Right lobe of liver (tissue), 6 donors: ENCODE measurements around the gene RBFOX2. TPM values are rescaled to one million over a fixed set of nuclear protein-coding genes. Genes with fewer than 3 reads are reported as not detected.
A peak's percentile ranks its signal among the peaks of the same experiment; 100 is the strongest.
"Not testable (repeated sequence)": the region's sequence is repeated elsewhere in the genome, so short reads cannot be mapped to it uniquely, and the experiment has no call there.

ENCODE experiments used
- ATAC-seq, 4 donors: fragments of 200-7000 bp; cut with Tn5 transposase; one replicate each; pipeline ENCODE4 v1.9.1; 2020; ENCODE audit warnings: mild to moderate bottlenecking in 4 of 4, moderate library complexity in 4 of 4
- DNase-seq, 3 donors: peaks; one replicate each; pipeline ENCODE4 v3.0.0-alpha.2; 2020
- H3K27ac ChIP-seq, 3 donors: fragments of 200-600 bp; one replicate each; pipeline ENCODE4 v1.8.0; 2022
- H3K27me3 ChIP-seq, 2 donors: fragments of 200-600 bp; one replicate each; pipeline ENCODE4 v1.8.0; 2022
- H3K36me3 ChIP-seq, 4 donors: fragments of 200-600 bp; sonication (generic) in 1 of 4; one replicate each; pipeline versions ENCODE4 v1.5.1 to v1.8.0; 2017 to 2022; ENCODE audit warnings: control low read depth in 1 of 4
- H3K4me1 ChIP-seq, 4 donors: fragments of 200-600 bp; sonication (generic) in 1 of 4; one replicate each; pipeline versions ENCODE4 v1.5.1 to v1.8.0; 2017 to 2022; ENCODE audit warnings: control low read depth in 1 of 4
- H3K4me3 ChIP-seq, 3 donors: fragments of 200-600 bp; one replicate each; pipeline ENCODE4 v1.8.0; 2022
- H3K9me3 ChIP-seq, 4 donors: fragments of 200-600 bp; sonication (generic) in 1 of 4; one replicate each; pipeline versions ENCODE4 v1.5.1 to v1.8.0; 2017 to 2022; ENCODE audit warnings: control low read depth in 1 of 4
- CTCF ChIP-seq, 4 donors: fragments of 200-600 bp in 3 of 4; fragments of 450-650 bp in 1 of 4; IDR thresholded peaks; one replicate each; pipeline versions ENCODE4 v1.5.1 to v1.8.0; 2016 to 2022; ENCODE audit warnings: antibody characterized with exemption in 4 of 4, mild to moderate bottlenecking in 2 of 4
- POLR2A ChIP-seq: fragments of 450-650 bp; IDR thresholded peaks from one replicate; pipeline ENCODE4 v1.6.1; 2017; ENCODE audit warnings: antibody characterized with exemption, mild to moderate bottlenecking
- WGBS: methylation state at CpG from one replicate; pipeline ENCODE4 v1.1.6; 2018; ENCODE audit warnings: low coverage, low lambda C conversion rate; ENCODE audit not compliant: insufficient coverage; ENCODE audit errors: missing lambda C conversion rate; 5-methylcytosine and 5-hydroxymethylcytosine counted together
- intact Hi-C, 2 donors: fragments of 100-400 bp; cut with DNase I; formaldehyde crosslinking; loops; one replicate each; pipeline versions ENCODE4 v1.11.2 to v1.14.1; 2022
- total RNA-seq, 6 experiments: library from RNA; depleted of rRNA in 2 of 6; stranded (reverse); fragments of >200 nt in 2 of 6; fragmentation: NEBNext Ultra II Directional in 3 of 6; extraction: Animal tissue kit (Norgen Biotek cat#: 25700) in 3 of 6; gene quantifications; one replicate each; pipeline versions ENCODE4 v1.1.0 to v1.2.4, GENCODE V29; 2016 to 2023
- donor health status: DM: no; HTN: yes; CAD: no.
- donor health status: DM: no; HTN: no; CAD: no.
- donor health status: DM: no; HTN: no; CAD: no.
- donor health status: DM: no; HTN: yes; CAD: no.
- donor health status: DM: no; HTN: yes; CAD: no.

RBFOX2 gene
- total RNA-seq, 6 experiments from 2014 or later = 23.9 to 36.5 (median 29.5) TPM

DNA sequence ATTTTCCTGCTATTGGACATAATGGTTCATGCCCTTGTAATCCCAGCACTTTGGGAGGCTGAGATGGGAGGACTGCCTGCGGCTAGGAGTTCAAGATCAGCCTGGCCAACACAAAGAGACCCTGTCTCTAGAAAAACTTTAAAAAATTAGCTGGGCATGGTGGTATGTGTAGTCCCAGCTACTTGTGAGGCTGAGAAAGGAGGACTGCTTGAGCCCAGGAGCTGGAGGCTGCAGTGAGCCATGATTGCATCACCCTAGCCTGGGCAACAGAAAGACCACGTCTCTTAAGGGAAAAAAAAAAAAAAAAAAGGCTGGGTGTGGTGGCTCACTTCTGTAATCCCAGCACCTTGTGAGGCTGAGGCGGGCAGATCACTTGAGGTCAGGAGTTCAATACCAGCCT is 217.0 kb downstream of the RBFOX2 start:
- no peak for TF ChIP-seq POLR2A
- 89% methylated on average over 2 of the region's 3 CpGs for WGBS

GRCh38 chr22:35809816-35810215 is 218.8 kb downstream of the RBFOX2 start:
- Histone ChIP-seq H3K9me3 (no peaks in the 10 kb centered on the region), H3K4me3 (no peak overlapping the region), H3K27ac (peak overlapping the region in 2 of 3 donors; percentile 23 to 57), H3K36me3 (peaks cover 0 to 15% (median 7%) of the 10 kb centered on the region in 4 donors), H3K4me1 (peaks cover 0 to 14% (median 3%) of the 10 kb centered on the region in 4 donors), H3K27me3 (no peaks in the 10 kb centered on the region)
- TF ChIP-seq CTCF (IDR thresholded peaks at IDR 0.05) (no peak), POLR2A (no peak)
- 67% methylated on average over 9 of the region's 9 CpGs for WGBS
- intact Hi-C loops = no loop called here
- no peak for DNase-seq
- peak; percentile 73 to 83 (median 78) for ATAC-seq

More for the DNA sequence above, 217.0 kb downstream of the RBFOX2 start:
- no peaks in the 10 kb centered on the region for H3K27me3 ChIP-seq
- H3K27ac ChIP-seq = no peak overlapping the region
- intact Hi-C loops = no loop called here
- no peak for ATAC-seq
- H3K9me3 ChIP-seq = no peaks in the 10 kb centered on the region
- no peak for DNase-seq
- peaks cover 0 to 11% (median 7%) of the 10 kb centered on the region in 4 donors for H3K36me3 ChIP-seq
- peaks cover 0 to 14% (median 3%) of the 10 kb centered on the region in 4 donors for H3K4me1 ChIP-seq
- no peak overlapping the region for H3K4me3 ChIP-seq

DNA sequence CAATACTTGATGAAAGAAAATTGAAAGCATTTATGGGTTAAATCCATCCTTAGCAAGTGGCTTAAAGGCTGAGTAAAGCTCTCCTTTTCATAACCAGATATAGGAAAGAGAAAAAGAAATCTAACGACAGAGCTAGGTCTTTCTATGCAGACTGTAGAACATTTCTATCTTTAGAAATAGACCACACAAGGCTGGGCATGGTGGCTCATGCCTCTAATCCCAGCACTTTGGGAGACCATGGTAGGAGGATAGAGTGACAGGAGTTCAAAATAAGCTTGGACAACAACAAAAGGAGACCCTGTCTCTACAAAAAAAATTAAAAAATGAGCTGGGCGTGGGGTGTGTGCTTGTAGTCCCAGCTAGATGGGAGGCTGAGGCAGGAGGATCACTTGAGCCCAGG is 220.2 kb downstream of the RBFOX2 start:
- 79% methylated on average over 2 of the region's 2 CpGs for whole genome bisulfite sequencing
- TF ChIP-seq CTCF (IDR thresholded peaks at IDR 0.05) (no peak), POLR2A (no peak)
- Histone ChIP-seq H3K9me3 (no peaks in the 10 kb centered on the region), H3K27me3 (no peaks in the 10 kb centered on the region), H3K4me1 (peaks cover 0 to 14% (median 4%) of the 10 kb centered on the region in 4 donors), H3K4me3 (no peak overlapping the region), H3K27ac (no peak overlapping the region), H3K36me3 (peaks cover 0 to 15% (median 5%) of the 10 kb centered on the region in 4 donors)
- intact Hi-C loops = no loop called here
- ATAC-seq (no peak), DNase-seq (no peak)

GRCh38 chr22:35806668-35807067 is 222.0 kb downstream of the RBFOX2 start:
- H3K9me3 ChIP-seq, intact Hi-C loops, DNase-seq, ATAC-seq, H3K27ac ChIP-seq, H3K27me3 ChIP-seq, H3K4me3 ChIP-seq: not testable (repeated sequence)
- Histone ChIP-seq H3K36me3 (peaks cover 0 to 15% (median 5%) of the 10 kb centered on the region in 4 donors), H3K4me1 (peaks cover 0 to 31% (median 12%) of the 10 kb centered on the region in 4 donors)
- 95% methylated on average over 7 of the region's 8 CpGs for WGBS

- Histone ChIP-seq H3K27ac (no peak overlapping the region), H3K36me3 (peaks cover 0 to 15% (median 5%) of the 10 kb centered on the region in 4 donors), H3K27me3 (no peaks in the 10 kb centered on the region), H3K4me3 (no peak overlapping the region), H3K4me1 (peaks cover 0 to 33% (median 13%) of the 10 kb centered on the region in 4 donors), H3K9me3 (no peaks in the 10 kb centered on the region)
- ATAC-seq (no peak), DNase-seq (no peak)
- no peak for TF ChIP-seq CTCF (IDR thresholded peaks at IDR 0.05)
- TF ChIP-seq POLR2A = no peak
- 86% methylated on average over 2 of the region's 2 CpGs for WGBS
- intact Hi-C loops = no loop called here
Observed at GRCh38 chr22:35805466-35805865, 223.2 kb downstream of the RBFOX2 start.
